Body of pancreas (tissue), 4 donors: Measurements from ENCODE around the gene TBATA. TPM values are rescaled to one million over a fixed set of nuclear protein-coding genes. Genes with fewer than 3 reads are reported as not detected.

ENCODE experiments used
- ATAC-seq: fragments of 150-250 bp; one replicate; pipeline ENCODE4 v1.9.1; 2016
- DNase-seq, 4 donors: peaks; one replicate each; pipeline ENCODE4 v3.0.0-alpha.2; 2019
- H3K27ac ChIP-seq, 4 donors: fragments of 200-600 bp; sonication (generic); 1 replicate in 3 of 4; 2 replicates in 1 of 4; pipeline versions ENCODE4 v1.5.1 to v1.6.1; 2016 to 2019; ENCODE audit warnings: mild to moderate bottlenecking in 1 of 4, mixed read lengths in 1 of 4, moderate library complexity in 1 of 4
- H3K27me3 ChIP-seq, 2 donors: fragments of 200-600 bp; sonication (generic); one replicate each; pipeline ENCODE4 v1.6.0; 2016; ENCODE audit warnings: mild to moderate bottlenecking in 1 of 2
- H3K36me3 ChIP-seq, 2 donors: fragments of 200-600 bp; sonication (generic); replicated peaks in 1 of 2; 2 replicates each; pipeline ENCODE4 v1.5.1; 2016; ENCODE audit warnings: low read depth in 2 of 2; ENCODE audit not compliant: insufficient read depth in 1 of 2
- H3K4me1 ChIP-seq: fragments of 200-600 bp; sonication (generic); one replicate; pipeline ENCODE4 v1.6.0; 2016
- H3K4me3 ChIP-seq, 2 donors: fragments of 200-600 bp; sonication (generic); 1 replicate in 1 of 2; 2 replicates in 1 of 2; pipeline ENCODE4 v1.5.1; 2016 to 2019
- H3K9me3 ChIP-seq, 3 donors: fragments of 200-600 bp; sonication (generic); 1 replicate in 2 of 3; 2 replicates in 1 of 3; pipeline ENCODE4 v1.5.1; 2016
- CTCF ChIP-seq, 7 experiments: fragments of 450-650 bp in 4 of 7; fragments of 200-600 bp in 3 of 7; sonication (generic) in 3 of 7; IDR thresholded peaks; one replicate each; pipeline ENCODE4 v1.5.1; 2016 to 2019; ENCODE audit warnings: antibody characterized with exemption in 7 of 7
- POLR2A ChIP-seq, 3 donors: fragments of 450-650 bp; IDR thresholded peaks; one replicate each; pipeline ENCODE4 v1.6.1; 2016; ENCODE audit warnings: antibody characterized with exemption in 3 of 3, mild to moderate bottlenecking in 2 of 3
- WGBS, 2 donors: methylation state at CpG; one replicate each; pipeline ENCODE4 v1.1.5; 2017; 5-methylcytosine and 5-hydroxymethylcytosine counted together
- intact Hi-C: fragments of 100-400 bp; cut with DNase I; formaldehyde crosslinking; loops from one replicate; pipeline ENCODE4 v1.15.1; 2023
- total RNA-seq, 2 donors: library from RNA; depleted of rRNA; stranded (reverse); fragments of >200 nt; gene quantifications; one replicate each; pipeline ENCODE4 v1.1.0, GENCODE V29; 2016

TBATA gene
- total RNA-seq, 2 donors from 2014 or later: not detected

- Histone ChIP-seq H3K4me1 (no peaks in the 10 kb centered on the region), H3K36me3 (no peaks in the 10 kb centered on the region), H3K27me3 (no peaks in the 10 kb centered on the region), H3K9me3 (no peaks in the 10 kb centered on the region), H3K4me3 (no peak overlapping the region), H3K27ac (no peak overlapping the region)
- no peak for ATAC-seq
- no peak for TF ChIP-seq CTCF (IDR thresholded peaks at IDR 0.05)
- no peak for TF ChIP-seq POLR2A (IDR thresholded peaks at IDR 0.05)
- intact Hi-C loops: no loop called here
- 70 to 72% methylated on average over 7 of the region's 7 CpGs for WGBS, 2 donors
- DNase-seq: no peak
Observed at GRCh38 chr10:70797840-70798239, 12.7 kb upstream of the TBATA start.

GRCh38 chr10:70795613-70796012 is 10.4 kb upstream of the TBATA start:
- no peak for DNase-seq
- no peak overlapping the region for H3K27ac ChIP-seq
- no peaks in the 10 kb centered on the region for H3K9me3 ChIP-seq
- intact Hi-C loops: no loop called here
- 92 to 95% methylated on average over 1 of the region's 1 CpG for WGBS, 2 donors
- ATAC-seq: no peak
- H3K36me3 ChIP-seq: no peaks in the 10 kb centered on the region
- no peak overlapping the region for H3K4me3 ChIP-seq
- no peaks in the 10 kb centered on the region for H3K27me3 ChIP-seq
- no peak for TF ChIP-seq POLR2A (IDR thresholded peaks at IDR 0.05)
- H3K4me1 ChIP-seq: no peaks in the 10 kb centered on the region

- WGBS, 2 donors: 40 to 61% methylated on average over 5 of the region's 5 CpGs
- intact Hi-C loops: no loop called here
- ATAC-seq (no peak), DNase-seq (no peak)
- Histone ChIP-seq H3K27me3 (no peaks in the 10 kb centered on the region), H3K36me3 (no peaks in the 10 kb centered on the region), H3K27ac (no peak overlapping the region), H3K9me3 (no peaks in the 10 kb centered on the region), H3K4me3 (no peak overlapping the region), H3K4me1 (no peaks in the 10 kb centered on the region)
- TF ChIP-seq POLR2A (IDR thresholded peaks at IDR 0.05) (no peak), CTCF (IDR thresholded peaks at IDR 0.05) (no peak)
Observed at GRCh38 chr10:70791386-70792039, 6.3 kb upstream of the TBATA start.

GRCh38 chr10:70786799-70787415 is 1.7 kb upstream of the TBATA start:
- no peaks in the 10 kb centered on the region for H3K9me3 ChIP-seq
- DNase-seq: no peak
- no peaks in the 10 kb centered on the region for H3K36me3 ChIP-seq
- intact Hi-C loops: no loop called here
- no peaks in the 10 kb centered on the region for H3K27me3 ChIP-seq
- no peak for ATAC-seq
- no peaks in the 10 kb centered on the region for H3K4me1 ChIP-seq
- H3K4me3 ChIP-seq: no peak overlapping the region
- no peak overlapping the region for H3K27ac ChIP-seq
- WGBS, 2 donors: 64 to 73% methylated on average over 5 of the region's 5 CpGs
- no peak for TF ChIP-seq CTCF (IDR thresholded peaks at IDR 0.05)
- no peak for TF ChIP-seq POLR2A (IDR thresholded peaks at IDR 0.05)

GRCh38 chr10:70784471-70784870 is 706 bp downstream of the TBATA start:
- Histone ChIP-seq H3K27ac (no peak overlapping the region), H3K36me3 (no peaks in the 10 kb centered on the region), H3K4me1 (no peaks in the 10 kb centered on the region), H3K27me3 (no peaks in the 10 kb centered on the region), H3K9me3 (no peaks in the 10 kb centered on the region), H3K4me3 (no peak overlapping the region)
- no peak for ATAC-seq
- intact Hi-C loops: no loop called here
- no peak for DNase-seq
- no peak for TF ChIP-seq CTCF (IDR thresholded peaks at IDR 0.05)
- TF ChIP-seq POLR2A (IDR thresholded peaks at IDR 0.05): no peak
- WGBS, 2 donors: 45 to 78% methylated on average over 2 of the region's 2 CpGs
